ENCODE data around the gene BNIP3. TPM values are rescaled to one million over a fixed set of nuclear protein-coding genes. Genes with fewer than 3 reads are reported as not detected.

BNIP3 gene, protein sequence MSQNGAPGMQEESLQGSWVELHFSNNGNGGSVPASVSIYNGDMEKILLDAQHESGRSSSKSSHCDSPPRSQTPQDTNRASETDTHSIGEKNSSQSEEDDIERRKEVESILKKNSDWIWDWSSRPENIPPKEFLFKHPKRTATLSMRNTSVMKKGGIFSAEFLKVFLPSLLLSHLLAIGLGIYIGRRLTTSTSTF
- polyA plus RNA-seq (2013, experiment 1 of 2; ENCODE audit: insufficient read length) = 137 TPM
- polyA plus RNA-seq (2013, experiment 2 of 2; ENCODE audit: insufficient read length) = 150 TPM

DNA sequence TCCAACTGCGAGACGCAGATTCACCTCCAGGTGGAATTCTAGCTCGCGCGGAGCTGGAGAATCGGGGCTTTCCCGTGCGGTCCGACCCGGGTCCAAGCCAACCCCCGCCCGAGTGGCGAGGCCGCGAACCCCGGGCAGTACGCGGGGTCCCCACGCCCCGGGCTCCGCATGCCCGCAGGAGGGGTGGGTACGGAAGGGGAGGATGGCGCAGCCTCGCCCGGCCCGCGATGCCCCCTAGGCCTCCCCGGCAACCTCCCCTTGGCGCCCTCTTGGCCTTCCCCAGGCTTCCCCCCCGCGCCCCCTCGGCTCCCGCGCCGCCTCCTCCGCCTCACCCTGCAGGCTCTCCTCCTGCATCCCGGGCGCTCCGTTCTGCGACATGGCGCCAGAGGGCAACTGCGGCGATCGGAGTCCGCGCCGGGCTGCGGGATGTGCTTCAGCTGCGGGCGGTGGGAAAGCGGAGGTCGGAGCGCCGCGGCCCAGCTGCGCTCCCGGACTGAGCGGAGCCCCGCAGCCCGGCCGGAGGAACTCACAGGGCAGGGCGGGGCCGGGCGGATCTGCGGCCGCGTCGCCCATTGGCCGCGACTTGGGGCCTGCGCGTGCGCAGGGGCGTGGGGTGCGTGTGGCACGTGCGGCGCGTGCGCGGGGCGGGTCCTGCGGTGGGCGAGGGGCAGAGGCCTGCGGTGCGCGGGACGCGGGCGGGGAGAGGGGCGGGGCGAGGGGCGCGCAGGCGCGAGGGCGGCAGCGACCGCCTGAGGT is at the start of gene BNIP3:
BNIP3 (minus strand) TSS at position 495 of the 756 bp plus-strand sequence; CDS start at position 378, 117 bp downstream.
- DNase-seq = peak; percentile 96

DNA sequence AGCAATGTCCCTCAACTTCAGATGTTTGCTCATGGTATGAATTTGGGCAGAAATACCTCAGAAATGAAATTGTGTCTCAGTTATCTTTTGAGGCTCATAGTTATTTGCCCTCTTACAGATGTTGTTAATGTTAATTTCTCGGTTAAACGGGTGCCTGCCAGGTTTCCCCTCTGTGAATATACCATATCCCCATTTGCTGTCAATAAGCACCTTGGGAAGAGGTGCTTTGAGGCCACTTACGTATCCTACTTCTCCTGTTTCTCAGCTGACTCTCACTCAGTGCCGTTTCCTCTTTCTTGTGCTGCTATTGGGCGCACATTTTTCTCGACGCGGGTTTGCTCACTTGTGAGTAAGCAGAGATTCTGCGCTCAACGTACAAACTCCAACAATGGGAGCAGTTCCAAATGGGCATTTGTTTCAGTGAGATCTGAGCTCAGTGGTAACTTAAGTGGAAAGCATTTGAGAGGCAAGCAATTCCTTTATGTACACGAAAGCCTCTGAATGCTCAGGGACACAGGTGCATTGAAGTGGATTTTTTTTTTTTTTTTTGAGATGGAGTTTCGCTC is 49.3 kb upstream of the BNIP3 start:
- no peak for DNase-seq

DNA sequence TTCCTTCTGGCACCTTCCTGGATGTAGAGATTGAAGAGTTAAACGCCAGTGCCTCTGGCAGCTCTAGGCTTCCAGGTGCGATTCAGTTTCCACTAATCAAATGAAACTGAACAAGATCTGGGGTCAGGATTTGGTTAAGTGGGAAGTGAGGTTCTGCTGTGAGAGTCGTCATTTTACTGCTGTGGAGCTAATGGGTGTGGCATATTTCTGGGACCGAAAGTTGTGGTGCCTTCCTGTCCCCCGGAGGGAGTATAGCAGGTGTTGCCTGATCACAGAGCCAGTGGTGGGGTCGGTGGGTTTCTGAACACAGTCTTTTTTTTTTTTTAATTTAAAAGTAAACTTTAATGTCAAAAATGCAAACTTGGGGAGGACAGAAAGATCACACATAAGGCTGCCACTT is 47.0 kb upstream of the BNIP3 start:
- DNase-seq = no peak

DNA sequence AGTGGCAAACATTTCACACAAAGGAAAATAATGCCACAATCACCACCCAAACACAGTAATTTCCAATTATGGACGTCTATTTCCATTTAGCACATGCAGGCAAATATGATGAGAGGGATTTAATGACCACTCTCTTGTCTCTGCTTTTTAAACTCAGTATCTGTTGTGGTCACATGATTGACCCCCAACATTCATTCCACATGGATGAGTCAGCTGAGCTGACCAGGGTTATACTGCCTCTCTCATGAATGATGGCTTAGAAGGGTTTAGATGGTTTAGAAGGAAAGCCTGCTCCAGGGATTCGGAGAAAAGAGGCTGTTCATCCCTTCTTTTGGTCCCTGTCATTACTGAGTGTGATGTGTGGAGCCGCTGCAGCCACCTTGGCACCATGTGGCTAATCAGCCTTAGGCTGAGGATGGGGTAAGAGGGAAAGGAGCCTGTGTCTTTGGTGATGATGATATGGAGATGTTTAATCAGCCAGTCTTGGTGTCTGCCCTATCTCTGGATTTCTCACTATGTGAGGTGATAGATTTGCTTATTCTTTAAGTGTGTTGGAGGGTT is 45.8 kb upstream of the BNIP3 start:
- DNase-seq = peak; percentile 32

DNA sequence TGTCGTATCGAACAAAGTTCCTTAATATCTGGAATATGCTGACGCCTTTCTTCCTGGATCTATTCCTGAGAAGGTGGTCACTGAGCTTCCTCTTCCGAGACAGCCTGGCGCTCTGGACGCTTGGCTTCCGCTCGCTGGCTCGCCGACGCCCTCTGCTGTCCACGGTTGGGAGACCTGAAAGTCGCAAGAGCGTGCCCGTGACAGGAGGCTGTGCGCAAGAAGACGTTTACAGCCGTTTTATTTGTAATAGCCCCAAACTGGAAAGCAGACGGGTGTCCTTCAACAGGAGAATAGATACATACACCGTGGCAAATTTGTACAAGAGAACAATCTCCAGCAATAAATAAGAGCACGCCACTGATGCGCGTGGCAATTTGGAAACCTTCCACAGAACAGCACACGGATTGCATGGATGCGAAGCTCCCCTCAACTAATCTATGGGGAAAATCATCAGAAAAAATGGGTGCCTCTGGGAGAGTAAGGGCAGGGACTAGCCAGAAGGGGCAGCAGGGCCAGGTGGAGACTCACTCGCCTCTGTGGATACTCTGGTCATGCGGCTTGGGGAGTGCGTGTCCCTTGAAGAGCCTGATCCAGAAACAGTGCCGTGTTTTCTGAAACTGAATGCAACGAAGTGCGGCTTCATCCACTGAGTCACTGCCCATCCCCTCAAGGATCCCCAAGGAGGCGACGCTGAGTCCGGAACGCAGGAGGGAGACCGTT is 41.5 kb upstream of the BNIP3 start:
- peak; percentile 59 for DNase-seq

DNA sequence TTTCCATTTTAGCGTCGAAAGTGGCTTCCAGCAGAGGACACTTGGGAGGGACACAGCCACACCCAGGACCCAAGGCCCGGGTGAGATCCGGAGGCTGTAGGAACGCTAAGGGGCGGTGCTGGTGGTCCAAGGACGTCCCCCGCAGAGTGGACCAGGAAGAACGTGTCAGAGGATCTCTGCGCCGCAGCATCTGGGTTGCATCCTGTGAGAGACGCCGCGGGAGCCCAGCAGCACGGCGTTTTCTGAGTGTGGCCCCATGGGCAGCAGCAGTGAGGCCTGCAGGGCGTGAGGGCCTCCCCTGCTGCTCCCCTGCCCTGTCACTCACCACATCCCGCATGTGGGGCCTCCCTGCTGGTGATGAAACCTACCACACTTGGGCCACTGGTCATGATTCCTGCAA is 40.5 kb upstream of the BNIP3 start:
- DNase-seq = no peak

DNA sequence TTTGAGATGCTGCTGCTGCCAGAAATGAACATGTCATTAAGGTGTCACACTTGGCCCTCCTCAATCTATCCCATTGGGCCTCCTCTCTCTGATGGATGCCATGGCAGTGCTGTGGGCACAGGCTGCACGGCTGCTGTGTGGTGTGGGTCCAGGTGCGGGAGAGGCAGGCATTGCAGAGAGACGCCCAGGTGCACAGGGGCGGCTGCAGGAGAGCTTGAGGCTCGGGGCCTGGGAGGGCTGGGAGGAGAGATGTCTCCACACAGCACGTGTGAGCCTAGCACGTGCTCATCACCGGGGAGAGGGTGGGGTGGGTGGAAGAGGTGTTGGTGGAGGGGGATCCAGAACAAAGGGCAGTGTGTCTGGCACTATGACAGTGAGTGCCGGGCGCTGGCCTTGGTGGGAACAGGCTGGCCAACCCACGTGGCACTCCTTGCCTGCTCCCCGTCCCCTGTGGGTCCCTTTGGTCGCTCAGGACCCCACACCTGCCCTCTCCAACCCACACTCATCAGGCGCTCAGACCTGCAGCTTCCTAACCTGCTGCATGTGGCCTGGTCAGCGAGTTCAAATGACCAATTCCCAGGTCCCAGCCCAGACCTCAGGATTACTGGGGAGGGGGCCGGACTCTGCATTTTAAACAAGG is 39.9 kb upstream of the BNIP3 start:
- no peak for DNase-seq

DNA sequence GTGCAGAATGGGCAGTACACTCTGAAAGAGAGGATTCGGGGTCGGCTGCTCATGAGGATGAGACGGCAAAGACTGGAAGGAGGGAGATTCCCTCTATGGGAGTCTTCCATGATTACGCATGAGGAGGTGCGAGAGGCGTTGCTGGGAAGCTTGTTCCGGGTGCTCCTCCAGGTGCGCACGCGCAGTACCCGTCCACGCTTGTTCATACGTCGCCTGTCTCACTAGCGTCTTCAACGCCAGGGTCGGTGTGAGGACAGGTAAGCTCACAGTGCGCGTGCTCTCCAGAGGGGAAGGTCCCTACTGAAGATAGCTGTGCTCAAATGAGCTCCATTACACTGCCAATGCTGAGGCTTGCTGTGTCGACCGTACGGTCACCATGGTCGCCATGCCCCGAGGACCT is 39.3 kb upstream of the BNIP3 start:
- DNase-seq = no peak

DNA sequence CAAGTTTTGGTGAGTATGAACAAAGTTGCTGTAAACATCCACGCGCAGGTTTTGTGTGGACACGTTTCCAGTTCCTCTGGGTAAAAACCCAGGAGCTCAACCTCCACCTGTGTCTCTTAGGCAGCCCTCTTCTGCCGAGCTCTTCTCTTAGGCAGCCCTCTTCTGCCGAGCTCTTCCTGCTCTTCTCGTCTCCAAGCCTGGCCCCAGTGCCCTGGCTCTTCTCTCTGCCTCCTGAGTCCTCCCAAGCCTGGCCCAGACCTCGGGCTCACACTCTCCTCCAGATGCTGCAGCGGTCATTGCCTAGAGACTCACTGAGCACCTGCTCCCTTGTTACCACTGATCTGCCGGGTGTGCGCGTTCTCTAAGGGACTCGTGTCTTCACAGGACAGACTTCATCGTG is 38.7 kb upstream of the BNIP3 start:
- DNase-seq = no peak

DNA sequence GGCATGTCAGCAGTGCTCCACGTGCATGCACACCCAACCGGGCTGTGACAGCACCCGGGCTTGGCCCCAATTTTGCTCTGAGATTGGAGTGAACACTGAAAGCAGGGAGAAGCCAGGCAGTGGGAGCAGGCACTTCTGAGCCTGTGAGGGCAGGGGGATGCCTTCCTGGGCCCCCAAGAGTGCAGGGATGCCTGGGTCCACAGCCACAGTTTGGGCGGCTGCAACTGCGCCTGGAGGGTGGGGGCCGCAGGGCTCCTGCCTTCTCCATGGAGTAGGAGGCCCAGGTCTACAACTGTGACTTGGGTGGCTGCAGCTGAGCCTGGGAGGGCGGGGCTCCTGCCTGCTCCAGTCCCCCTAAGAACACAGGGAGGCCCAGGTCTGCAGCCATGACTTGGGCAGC is 37.6 kb upstream of the BNIP3 start:
- DNase-seq = no peak

DNA sequence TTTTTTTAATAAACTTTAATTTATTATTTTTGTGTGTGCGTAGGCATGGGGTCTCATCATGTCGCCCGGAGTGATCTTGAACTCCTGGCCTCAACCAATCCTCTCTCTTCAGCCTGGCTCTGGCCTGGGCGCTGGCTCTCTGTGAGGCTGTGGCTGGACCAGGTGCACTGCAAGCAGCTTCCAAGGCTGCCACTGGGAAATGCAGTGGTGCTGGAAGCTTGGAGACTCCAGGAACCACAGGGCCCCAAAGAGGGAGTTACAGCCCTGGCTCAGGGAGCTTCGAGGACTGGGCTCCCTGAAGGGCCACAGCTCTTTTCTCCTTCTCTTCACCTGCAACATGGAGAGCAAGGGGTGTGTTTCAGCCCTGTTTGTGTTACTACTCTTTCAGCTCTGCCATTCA is 36.7 kb upstream of the BNIP3 start:
- no peak for DNase-seq

DNA sequence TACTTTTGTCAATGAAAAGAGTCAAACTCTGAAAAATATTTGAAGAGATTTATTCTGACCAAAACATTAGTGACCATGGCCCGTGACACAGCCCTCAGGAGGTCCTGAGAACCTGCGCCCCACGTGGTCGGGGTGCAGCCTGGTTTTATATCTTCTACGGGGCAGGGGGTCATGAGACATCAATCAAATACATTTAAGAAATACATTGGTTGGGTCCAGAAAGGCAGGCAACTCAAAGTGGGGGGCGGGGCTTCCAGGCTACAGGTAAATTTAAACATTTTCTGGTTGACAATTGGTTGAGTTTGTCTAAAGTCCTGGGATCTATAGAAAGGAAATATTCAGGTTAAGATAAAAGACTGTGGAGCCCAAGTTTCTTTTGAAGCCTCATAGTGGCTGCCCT is 34.8 kb upstream of the BNIP3 start:
- no peak for DNase-seq

DNA sequence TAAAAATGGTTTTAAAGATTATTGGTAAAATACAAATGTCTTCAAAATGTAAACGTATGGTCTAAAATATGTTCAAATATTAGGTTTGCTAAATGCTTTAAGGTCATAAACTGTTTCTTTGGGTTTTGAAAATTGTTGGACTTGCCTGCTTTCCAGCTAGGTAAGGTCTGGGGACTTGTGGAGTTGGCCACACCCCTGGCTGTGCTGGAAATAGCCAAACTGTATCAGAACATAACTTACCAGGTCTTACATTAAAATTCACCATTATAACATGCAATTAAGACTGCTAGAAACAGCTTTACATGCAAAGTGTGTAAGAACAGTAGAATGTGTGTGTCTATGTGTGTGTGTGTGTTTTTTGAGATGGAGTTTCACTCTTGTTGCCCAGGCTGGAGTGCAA is 29.7 kb upstream of the BNIP3 start:
- DNase-seq = no peak

DNA sequence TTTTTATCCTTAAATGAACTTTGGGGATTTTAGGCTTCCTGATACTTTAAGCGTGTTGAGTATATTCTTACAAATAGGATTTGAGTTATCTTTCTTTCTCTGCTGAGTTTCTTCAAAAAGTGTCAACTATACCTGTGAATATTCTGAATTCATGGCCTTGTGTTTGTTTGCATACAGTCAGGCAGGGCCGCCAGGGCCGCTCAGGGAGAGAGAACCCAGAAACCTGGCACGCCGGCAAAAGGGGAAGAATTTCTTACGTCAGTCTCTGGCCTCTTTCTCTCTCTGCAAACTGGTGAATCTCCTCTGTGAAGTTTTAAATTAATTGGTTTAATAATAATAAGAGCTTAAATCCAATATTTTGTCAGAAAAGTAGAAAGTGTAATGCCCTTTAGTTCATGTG is 29.3 kb upstream of the BNIP3 start:
- DNase-seq = no peak

DNA sequence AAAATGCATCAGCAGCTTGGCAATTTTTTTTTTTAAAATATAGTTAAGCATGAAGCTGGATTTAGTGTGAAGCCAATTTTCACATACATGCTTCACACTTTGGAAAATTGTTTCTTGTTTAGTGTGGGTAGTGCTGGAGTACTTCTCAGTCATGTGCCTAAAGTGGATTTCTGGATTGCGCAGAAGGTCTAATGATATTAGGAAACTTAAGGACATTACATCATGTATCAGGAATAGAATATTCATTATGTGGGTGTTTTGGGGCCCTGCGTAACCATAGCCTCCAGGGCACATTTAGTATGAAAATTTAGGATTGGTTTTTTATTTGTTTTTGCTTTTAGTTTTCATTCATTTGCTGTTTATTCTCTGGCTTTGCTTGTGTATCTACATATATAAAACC is 28.8 kb upstream of the BNIP3 start:
- DNase-seq = no peak

DNA sequence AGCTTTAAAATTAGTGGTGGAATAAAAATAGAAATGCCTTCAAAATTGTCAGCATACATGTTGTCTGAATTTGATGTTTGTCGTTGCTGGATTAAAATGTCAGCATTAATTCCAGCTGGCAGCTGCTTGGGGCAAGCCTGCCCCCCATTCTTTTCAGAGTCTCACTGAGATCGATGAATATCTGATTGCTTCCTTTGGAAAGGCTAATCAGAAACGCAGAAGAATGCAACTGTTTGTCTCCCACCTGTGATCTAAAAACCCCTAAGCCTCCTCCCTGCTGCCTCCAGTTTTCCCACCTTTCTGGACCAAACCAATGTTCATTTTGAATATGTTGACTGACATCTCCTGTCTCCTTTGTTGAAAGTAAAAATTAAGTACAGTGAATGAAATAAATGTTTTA is 27.9 kb upstream of the BNIP3 start:
- DNase-seq = no peak

DNA sequence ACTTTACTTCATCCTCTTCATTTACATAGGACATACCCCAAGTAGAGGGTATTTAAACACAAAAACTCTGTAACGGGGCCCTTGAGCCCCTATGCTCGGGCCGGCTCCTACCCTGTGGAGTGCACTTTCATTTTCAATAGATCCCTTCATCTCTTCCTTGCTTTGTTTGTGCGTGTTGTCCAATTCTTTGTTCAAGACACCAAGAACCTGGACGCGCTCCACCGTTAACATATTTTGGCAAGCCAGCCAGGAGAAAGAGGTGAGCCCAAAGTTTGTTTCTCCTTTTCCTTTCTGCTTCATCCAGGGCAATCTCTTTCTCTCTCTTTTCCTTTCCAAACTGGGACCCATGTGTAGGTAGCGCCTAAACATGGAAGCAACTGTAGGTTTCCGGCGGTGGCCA is 26.0 kb upstream of the BNIP3 start:
- DNase-seq = no peak

DNA sequence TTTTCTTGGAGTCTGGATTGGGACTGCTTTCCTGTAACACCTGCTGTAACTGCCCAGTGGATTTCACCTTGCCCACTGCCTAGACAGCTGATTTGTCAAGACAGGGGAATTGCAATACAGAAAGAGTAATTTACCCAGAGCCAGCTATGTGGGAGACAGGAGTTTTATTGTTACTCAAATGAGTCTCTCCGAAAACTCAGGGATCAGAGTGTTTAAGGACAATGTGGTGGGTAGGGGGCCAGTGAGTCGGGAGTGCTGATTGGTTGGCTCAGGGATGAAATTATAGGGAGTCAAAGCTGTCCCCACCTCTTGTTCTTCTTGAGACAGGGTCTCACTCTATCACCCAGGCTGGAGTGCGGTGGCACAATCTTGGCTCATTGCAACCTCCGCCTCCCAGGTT is 25.2 kb upstream of the BNIP3 start:
- DNase-seq = no peak

DNA sequence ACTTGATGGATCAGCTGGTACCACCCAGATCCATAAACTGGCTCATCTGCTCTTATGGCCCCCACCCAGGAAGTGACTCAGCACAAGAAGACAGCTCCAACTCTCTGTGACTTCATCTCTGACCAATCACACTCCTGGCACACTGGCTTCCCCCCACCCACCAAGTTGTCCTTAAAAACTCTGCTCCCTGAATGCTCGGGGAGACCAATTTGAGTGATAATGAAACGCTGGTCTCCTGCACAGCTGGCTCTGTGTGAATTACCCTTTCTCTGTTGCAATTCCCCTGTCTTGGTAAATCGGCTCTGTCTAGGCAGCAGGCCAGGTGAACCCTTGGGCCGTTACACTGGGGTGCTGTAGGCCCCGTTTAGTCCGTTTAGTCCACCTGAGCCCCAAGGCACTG is 23.4 kb upstream of the BNIP3 start:
- DNase-seq = no peak

DNA sequence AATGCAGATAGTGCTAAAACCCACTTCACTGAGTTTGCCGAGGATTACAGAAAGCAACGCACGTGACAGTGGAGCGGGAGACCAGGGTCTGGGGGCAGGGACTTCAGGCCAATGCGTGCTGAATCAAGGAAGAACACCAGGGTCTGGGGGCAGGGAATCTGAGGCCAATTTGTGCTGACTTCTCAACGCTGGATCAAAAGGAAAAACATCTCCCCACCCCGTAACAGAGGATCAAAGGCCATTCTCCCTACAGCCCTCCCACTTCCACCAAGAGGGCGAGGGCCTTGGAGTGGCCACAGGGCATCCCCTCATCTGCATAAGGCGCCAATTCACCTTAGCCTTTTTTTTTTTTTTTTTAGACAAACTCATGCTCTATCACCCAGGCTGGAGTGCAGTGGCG is 22.3 kb upstream of the BNIP3 start:
- DNase-seq = no peak

DNA sequence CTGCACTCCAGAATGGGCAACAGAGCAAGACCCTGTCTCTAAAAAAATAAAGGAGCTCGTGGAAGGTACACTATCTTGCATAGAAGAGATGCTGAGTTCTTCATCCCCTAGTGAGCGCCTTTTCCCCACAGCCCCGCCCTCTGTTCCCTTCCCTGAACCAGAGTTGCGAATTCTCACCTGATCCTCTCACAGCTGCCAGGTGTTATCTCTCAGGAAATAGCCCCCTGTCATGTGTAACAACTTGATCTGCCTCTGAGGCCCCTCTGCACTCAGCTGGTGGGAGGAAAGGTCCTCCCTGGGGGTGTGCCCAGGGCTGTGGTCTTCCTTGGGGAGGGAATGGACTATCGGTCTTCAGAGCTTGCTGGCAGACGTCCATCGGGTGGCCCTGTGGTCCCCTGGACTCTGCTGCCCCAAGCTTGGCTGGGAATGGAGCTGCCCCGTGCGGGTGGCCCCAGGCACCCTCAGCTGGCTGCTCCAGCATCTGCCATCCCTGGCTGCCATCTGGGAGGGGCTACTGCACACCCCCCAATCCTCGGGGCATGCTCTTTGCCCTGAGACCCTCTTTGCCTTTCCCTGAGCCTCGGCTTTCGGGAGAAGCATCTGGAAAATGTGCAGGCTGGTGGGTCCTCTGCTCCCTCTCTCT is 21.7 kb upstream of the BNIP3 start:
- no peak for DNase-seq

DNA sequence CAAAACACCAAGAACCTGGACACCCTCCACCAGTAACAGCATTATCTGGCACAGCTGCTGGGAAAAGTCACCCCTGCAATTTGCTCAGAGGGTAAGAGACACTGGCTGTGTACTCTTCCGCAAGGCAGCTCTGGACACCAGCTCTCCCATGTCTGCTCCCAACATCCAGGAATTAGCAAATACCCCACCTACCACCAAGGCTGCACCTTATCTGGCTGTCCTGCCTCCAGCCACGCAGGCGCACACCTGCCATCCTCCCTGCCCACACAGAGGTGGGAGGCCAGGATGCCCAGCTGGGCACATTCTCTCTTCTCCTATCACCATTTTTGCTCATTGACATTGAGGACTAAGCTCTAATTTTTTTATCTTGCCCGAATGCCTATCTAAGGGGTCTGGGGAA is 20.3 kb upstream of the BNIP3 start:
- no peak for DNase-seq

All from fibroblast of skin of abdomen (primary cell).